Stimulated activated CD4-positive, alpha-beta T cell treated with anti-CD3 and anti-CD28 coated beads, Interleukin-4, amount 100 ng/mL, for 24 hours (primary cell): Measurements from ENCODE around the gene UGT1A9.

Source experiments
- DNase-seq: peaks from one replicate; pipeline ENCODE4 v3.0.0-alpha.2; 2020

The UGT1A9 gene

DNA sequence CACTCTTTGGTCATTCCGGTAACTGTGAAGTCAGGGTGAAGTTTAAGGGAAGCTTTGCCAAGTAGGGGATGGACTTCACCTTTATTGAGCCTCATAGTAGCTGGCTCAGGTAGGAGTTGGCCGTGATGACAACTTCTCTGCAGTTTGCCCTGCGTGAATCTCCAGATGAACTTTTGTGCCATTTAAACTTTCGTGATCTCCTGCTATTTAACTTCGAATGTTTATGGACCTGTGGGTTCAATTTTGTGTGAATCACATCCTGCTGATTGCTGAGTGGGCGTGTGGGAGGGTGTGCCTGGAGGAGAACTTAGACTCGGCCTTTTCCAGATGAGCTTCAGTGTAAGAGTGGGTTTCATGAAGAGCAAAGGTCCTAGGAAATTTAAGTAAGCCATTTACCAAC is 92.6 kb downstream of the UGT1A9 start:
- DNase-seq: no peak

- DNase-seq: no peak
These were observed 93.1 kb downstream of the UGT1A9 start for GRCh38 chr2:233764761-233765160.

GRCh38 chr2:233766416-233766815 is 94.7 kb downstream of the UGT1A9 start:
- no peak for DNase-seq

DNA sequence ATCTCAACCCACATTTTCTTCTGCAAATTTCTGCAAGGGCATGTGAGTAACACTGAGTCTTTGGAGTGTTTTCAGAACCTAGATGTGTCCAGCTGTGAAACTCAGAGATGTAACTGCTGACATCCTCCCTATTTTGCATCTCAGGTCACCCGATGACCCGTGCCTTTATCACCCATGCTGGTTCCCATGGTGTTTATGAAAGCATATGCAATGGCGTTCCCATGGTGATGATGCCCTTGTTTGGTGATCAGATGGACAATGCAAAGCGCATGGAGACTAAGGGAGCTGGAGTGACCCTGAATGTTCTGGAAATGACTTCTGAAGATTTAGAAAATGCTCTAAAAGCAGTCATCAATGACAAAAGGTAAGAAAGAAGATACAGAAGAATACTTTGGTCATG is 96.4 kb downstream of the UGT1A9 start:
- no peak for DNase-seq

GRCh38 chr2:233769260-233769659 is 97.6 kb downstream of the UGT1A9 start:
- DNase-seq: no peak

- DNase-seq: no peak
These were observed 100.5 kb downstream of the UGT1A9 start for GRCh38 chr2:233772153-233772552.

DNA sequence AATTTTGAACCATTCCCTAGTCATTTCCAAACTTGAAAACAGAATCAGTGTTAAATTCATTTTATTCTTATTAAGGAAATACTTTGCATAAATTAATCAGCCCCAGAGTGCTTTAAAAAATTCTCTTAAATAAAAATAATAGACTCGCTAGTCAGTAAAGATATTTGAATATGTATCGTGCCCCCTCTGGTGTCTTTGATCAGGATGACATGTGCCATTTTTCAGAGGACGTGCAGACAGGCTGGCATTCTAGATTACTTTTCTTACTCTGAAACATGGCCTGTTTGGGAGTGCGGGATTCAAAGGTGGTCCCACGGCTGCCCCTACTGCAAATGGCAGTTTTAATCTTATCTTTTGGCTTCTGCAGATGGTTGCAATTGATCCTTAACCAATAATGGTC is 100.9 kb downstream of the UGT1A9 start:
- DNase-seq: no peak

GRCh38 chr2:233773854-233774253 is 102.2 kb downstream of the UGT1A9 start:
- DNase-seq: no peak

DNA sequence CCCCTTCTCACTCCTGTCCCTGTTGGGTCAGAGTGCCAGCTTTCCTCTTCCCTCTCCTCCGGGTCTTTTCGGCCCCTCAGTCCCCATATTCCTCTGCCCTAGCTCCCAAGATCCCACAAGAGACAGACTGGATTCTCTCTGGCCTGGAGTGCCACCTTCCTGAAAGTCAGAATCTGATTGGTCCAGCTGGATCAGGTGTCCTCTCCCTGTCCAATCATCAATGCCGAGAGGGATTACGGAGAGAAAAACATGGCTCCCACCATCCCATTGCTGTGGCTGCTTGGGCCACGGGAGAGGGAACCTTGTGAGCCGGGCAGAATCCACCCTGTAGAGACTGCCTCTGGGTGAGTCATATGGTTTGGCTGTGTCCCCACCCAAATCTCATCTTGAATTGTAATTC is 103.7 kb downstream of the UGT1A9 start:
- no peak for DNase-seq

GRCh38 chr2:233778030-233778429 is 106.3 kb downstream of the UGT1A9 start, which contains the start of gene MROH2A:
MROH2A (plus strand) TSS chr2:233778330; CDS start chr2:233779359, 1,029 bp downstream.
- DNase-seq: no peak

DNA sequence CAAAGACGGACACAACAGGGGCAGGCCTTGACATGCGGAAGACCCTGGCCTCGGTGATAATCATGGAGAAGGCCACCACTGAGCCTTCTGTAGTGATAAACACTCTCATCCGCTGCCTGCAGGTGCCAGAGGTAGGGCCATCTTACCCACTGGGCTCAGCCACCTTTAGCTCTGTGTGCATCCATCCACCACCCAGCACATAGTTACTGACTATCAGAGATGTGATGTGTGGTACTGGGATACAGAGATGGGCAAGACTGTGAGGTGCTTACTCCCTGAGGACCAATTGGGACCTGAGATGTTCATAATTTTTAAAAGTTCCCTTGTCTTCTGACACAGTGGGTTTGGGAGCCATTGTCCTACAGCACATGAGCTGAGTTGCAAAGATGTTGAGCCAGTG is 108.0 kb downstream of the UGT1A9 start:
- no peak for DNase-seq

GRCh38 chr2:233780771-233781170 is 109.1 kb downstream of the UGT1A9 start:
- DNase-seq: no peak

- DNase-seq: no peak
These were observed 117.9 kb downstream of the UGT1A9 start for GRCh38 chr2:233789554-233789953.

- no peak for DNase-seq
These were observed 119.6 kb downstream of the UGT1A9 start for GRCh38 chr2:233791151-233791882.

- no peak for DNase-seq
These were observed 120.2 kb downstream of the UGT1A9 start for GRCh38 chr2:233791883-233792329.

DNA sequence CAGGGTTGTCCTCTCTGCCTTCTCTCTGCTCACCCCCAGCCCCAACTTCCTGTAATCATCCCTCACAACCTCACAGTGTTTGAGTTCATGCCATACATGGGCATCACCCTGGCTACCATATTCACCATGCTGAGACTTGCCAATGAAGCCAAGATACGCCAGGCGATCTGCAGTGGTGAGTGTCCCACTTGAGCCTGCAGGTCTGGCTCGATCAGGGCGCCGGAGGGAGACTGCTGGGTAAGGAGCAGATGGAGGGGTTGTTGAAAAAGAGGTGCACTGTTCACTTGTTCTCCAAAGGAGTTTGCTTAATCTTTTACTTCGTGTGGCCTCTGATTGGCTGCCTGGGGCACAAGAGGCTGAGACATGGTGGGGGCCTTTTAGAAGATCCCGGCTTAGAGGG is 121.0 kb downstream of the UGT1A9 start:
- no peak for DNase-seq

- no peak for DNase-seq
These were observed 121.9 kb downstream of the UGT1A9 start for GRCh38 chr2:233793465-233794127.

DNA sequence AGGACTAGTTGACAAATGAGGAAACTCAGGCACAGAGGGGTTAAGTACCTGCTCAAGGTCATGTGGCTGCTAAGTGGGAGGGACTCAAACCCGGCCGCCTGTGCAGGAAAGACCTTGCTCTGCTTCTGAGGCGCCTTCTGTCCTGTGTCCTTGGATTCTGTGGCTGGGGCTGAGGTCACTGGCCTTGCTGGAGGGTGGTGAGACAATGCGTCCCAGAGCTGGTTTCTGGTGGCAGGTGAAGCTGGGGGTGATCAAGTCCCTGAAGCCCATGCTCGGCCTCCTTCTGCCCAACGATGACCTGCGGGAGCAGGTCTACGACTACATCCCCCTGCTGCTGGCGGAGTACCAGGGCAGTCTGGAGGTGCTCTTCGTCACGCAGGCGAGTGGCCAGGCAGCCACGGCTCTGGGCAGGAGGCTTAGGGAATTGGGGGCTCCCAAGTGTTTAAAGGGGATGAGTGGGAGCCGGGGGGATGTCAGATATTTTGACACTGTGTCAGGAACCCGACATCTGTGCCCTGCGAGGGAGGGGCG is 122.5 kb downstream of the UGT1A9 start:
- no peak for DNase-seq

DNA sequence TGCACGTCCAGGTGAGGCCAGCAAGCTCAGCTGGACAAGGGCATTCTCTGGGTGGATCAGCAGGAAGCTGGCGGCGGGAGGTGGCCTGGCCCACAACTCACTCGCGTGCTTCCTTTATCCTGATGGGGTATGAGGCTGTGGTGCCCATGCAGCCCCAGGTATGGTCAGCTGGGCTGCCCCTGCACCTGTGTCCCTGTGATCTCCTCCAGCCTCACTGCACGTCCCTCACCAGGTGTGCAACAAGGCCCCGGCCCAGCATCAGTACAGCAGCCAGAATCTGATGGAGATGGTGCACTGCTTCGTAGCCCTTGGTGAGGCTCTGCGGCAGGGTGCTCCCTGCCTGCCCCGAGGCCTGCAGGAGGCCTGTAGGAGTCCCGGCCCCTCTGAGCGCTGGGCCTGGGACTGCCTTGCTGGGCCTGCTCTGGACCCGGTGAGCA is 124.1 kb downstream of the UGT1A9 start:
- DNase-seq: no peak

- no peak for DNase-seq
These were observed 124.6 kb downstream of the UGT1A9 start for GRCh38 chr2:233796254-233796653.

DNA sequence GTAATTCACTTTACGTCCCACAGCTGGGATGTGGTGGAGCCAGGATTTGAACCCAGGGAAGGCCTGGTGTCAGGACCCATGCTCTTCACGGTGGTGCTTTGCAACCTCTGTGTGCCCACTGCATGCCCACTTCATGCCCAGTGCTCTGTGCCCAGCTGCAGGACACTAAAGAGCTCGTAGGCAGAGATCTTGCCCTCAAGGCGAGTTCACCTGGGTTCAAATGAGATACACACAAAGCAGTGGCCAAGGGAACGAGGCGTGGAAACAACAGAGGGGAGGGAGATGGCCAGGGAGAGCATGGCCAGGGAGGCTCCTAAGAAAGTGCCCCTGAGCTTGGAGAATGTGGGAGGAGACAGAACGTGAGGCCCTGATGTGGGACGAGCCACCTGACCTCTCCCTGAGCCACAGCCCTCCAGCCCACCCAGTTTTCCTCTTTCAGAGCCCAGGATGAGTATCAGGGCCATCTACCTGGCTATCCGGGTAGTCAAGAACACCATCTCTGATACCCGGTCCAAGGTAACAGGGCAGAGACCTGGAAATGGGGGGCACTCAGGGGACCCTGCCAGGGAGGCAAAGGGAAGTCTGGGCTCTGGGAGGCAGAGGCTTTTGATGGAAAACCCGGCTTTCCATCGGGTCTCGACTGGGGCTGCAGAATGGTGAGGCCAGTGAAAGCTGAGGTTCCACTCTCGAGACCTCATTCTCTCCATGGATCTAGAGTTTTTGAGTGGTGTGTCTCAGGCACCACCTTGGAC is 126.8 kb downstream of the UGT1A9 start:
- no peak for DNase-seq

GRCh38 chr2:233799087-233799665 is 127.5 kb downstream of the UGT1A9 start:
- DNase-seq: no peak

DNA sequence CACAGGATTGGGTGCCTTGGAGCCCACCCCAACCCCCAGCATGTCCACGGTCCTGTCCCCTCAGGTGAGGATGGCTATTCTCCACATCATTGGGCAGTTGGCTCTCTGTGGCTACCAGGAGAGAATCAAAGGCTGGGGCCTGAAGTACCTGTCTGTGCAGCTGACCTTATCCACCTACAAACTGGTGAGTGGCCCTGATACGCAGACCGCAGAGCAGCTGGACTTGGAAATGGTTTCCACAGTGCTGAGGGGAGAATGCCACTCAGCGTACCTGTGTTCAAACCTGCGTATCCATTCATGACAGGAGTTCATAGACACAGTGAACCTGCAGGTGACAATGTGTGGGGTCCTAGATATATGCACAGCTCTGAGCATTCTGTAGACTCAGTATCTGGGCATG is 128.0 kb downstream of the UGT1A9 start:
- no peak for DNase-seq
